Smooth muscle cell (in vitro differentiated cells): Measurements from ENCODE around the gene CELF4. TPM values are rescaled to one million over a fixed set of nuclear protein-coding genes. Genes with fewer than 3 reads are reported as not detected.

Experiments
- DNase-seq: peaks from one replicate; lab custom pipeline; 2025; ENCODE audit not compliant: unreplicated experiment; lab: John Stamatoyannopoulos, UW
- H2AFZ ChIP-seq: fragments of 200-600 bp; sonication (generic); 2 replicates; pipeline ENCODE4 v1.6.0; 2016; ENCODE audit warnings: antibody characterized with exemption, low read depth, mild to moderate bottlenecking
- H3F3A ChIP-seq: fragments of 200-600 bp; sonication (generic); 2 replicates; pipeline ENCODE4 v1.6.0; 2017; ENCODE audit warnings: antibody characterized with exemption, low read depth
- H3K27ac ChIP-seq: fragments of 200-600 bp; sonication (generic); 2 replicates; pipeline ENCODE4 v1.5.1; 2016; ENCODE audit warnings: low read depth, mild to moderate bottlenecking
- H3K27me3 ChIP-seq: fragments of 200-600 bp; sonication (generic); 2 replicates; pipeline ENCODE4 v1.6.1; 2016; ENCODE audit warnings: low read depth, mild to moderate bottlenecking
- H3K36me3 ChIP-seq: fragments of 200-600 bp; sonication (generic); 2 replicates; pipeline ENCODE4 v1.5.1; 2016; ENCODE audit warnings: low read depth
- H3K4me1 ChIP-seq: fragments of 200-600 bp; sonication (generic); 2 replicates; pipeline ENCODE4 v1.5.1; 2016; ENCODE audit warnings: low read depth
- H3K4me2 ChIP-seq: fragments of 200-600 bp; sonication (generic); 2 replicates; pipeline ENCODE4 v1.6.0; 2016; ENCODE audit warnings: mild to moderate bottlenecking
- H3K4me3 ChIP-seq: fragments of 200-600 bp; sonication (generic); 2 replicates; pipeline ENCODE4 v1.5.1; 2016; ENCODE audit warnings: mild to moderate bottlenecking
- H3K79me2 ChIP-seq: fragments of 200-600 bp; sonication (generic); 2 replicates; pipeline ENCODE4 v1.6.0; 2016; ENCODE audit warnings: low read depth, mild to moderate bottlenecking
- H3K9ac ChIP-seq: fragments of 200-600 bp; sonication (generic); 2 replicates; pipeline ENCODE4 v1.6.0; 2016; ENCODE audit warnings: low read depth
- H3K9me3 ChIP-seq: fragments of 200-600 bp; sonication (generic); replicated peaks from 2 replicates; pipeline ENCODE4 v1.5.1; 2016; ENCODE audit warnings: low read depth
- H4K20me1 ChIP-seq: fragments of 200-600 bp; sonication (generic); 2 replicates; pipeline ENCODE4 v1.6.0; 2016; ENCODE audit warnings: low read depth
- WGBS: methylation state at CpG from one replicate; pipeline ENCODE4 v1.1.7; 2016; ENCODE audit warnings: low lambda C conversion rate; 5-methylcytosine and 5-hydroxymethylcytosine counted together
- polyA plus RNA-seq: library from polyadenylated mRNA; unstranded; fragments of >200 nt; fragmentation: Nextera tagmentation; extraction: Ambion mirVana; gene quantifications from 2 replicates; pipeline ENCODE4 v1.2.1, GENCODE V29; 2016
- total RNA-seq: library from RNA; depleted of rRNA; stranded (reverse); fragments of >200 nt; gene quantifications from 2 replicates; pipeline ENCODE4 v1.2.3, GENCODE V29; 2014
- TF ChIP-seq, protein P1 (sequence below): fragments of 200-600 bp; sonication (generic); IDR thresholded peaks from 2 replicates; pipeline ENCODE4 v1.5.1; 2017; ENCODE audit warnings: borderline replicate concordance, mild to moderate bottlenecking, antibody characterized with exemption; ENCODE audit not compliant: insufficient read depth, poor library complexity, severe bottlenecking

CELF4 gene
- total and polyA plus RNA-seq, 2 experiments from 2014 or later = 0.40 TPM; not detected in 1

DNA sequence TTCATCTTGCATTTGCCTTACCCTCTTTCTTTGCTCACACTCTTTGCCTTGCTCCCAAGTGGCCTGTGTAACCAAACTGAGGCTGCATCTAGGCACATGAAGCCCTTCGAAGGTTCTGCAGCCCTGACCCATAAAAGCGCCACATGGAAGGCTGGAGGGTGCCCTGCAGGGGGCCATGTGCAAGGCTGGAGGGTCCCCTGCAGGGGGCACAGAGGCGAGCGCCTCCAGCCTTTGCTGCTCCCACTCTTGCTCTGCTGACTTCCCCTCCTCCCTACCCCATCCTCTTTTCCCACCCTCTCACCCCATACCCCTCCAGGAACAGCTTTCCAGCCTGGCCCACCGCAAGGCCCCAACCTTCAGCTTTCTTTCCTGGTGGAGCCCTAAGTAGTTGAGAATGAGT is 317.3 kb downstream of the CELF4 start:
- WGBS = 89% methylated on average over 5 of the region's 5 CpGs

DNA sequence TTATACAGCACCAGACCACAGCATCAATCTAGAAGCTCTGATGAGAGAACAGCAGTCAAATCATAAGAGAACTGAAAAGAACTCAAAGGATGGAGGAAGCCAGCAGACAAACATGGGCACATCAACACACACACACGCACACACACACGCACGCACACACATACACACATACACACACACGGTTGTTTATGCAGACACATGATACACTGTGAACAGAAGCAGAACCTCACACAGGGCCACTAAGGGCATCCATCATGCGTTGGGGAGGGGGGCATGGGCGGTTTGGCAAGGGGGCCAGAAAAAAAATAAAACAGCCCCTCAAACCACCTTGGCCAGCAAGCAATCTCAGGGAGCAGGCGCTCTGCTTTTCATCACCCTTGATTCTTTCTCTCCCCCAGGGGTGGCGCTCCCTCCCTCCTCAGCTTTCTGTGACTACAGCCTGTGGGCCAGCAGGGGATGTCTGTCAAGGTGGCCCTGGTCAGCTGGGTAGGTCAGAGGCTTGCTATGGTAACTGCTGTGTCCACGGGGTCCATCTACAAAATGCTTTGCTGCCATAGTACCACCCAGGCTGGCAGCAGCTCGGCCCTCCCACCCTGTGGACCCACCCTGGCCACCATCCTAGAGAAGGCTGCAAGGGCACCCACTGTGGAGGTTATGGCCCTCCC is 318.0 kb downstream of the CELF4 start:
- Histone ChIP-seq H2AFZ (no peak overlapping the region), H3K27me3 (peaks cover 51% of the 10 kb centered on the region), H4K20me1 (no peaks in the 10 kb centered on the region), H3K9ac (no peak overlapping the region), H3F3A (no peaks in the 10 kb centered on the region), H3K79me2 (no peaks in the 10 kb centered on the region), H3K9me3 (no peaks in the 10 kb centered on the region), H3K4me1 (peaks cover 10% of the 10 kb centered on the region), H3K27ac (no peak overlapping the region), H3K4me3 (no peak overlapping the region), H3K36me3 (no peaks in the 10 kb centered on the region), H3K4me2 (no peak overlapping the region)
- WGBS = 96% methylated on average over 10 of the region's 10 CpGs
- TF ChIP-seq, protein P1, sequence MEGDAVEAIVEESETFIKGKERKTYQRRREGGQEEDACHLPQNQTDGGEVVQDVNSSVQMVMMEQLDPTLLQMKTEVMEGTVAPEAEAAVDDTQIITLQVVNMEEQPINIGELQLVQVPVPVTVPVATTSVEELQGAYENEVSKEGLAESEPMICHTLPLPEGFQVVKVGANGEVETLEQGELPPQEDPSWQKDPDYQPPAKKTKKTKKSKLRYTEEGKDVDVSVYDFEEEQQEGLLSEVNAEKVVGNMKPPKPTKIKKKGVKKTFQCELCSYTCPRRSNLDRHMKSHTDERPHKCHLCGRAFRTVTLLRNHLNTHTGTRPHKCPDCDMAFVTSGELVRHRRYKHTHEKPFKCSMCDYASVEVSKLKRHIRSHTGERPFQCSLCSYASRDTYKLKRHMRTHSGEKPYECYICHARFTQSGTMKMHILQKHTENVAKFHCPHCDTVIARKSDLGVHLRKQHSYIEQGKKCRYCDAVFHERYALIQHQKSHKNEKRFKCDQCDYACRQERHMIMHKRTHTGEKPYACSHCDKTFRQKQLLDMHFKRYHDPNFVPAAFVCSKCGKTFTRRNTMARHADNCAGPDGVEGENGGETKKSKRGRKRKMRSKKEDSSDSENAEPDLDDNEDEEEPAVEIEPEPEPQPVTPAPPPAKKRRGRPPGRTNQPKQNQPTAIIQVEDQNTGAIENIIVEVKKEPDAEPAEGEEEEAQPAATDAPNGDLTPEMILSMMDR = no peak
- no peak for DNase-seq

More for the DNA sequence above, 317.3 kb downstream of the CELF4 start:
- no peak overlapping the region for H3K27ac ChIP-seq
- H3K36me3 ChIP-seq = no peaks in the 10 kb centered on the region
- H3K9ac ChIP-seq = no peak overlapping the region
- no peak for DNase-seq
- H3K4me3 ChIP-seq = no peak overlapping the region
- TF ChIP-seq, protein P1 = no peak
- H2AFZ ChIP-seq = no peak overlapping the region
- no peak overlapping the region for H3K4me2 ChIP-seq
- peaks cover 10% of the 10 kb centered on the region for H3K4me1 ChIP-seq
- H3F3A ChIP-seq = no peaks in the 10 kb centered on the region
- H3K79me2 ChIP-seq = no peaks in the 10 kb centered on the region
- H4K20me1 ChIP-seq = no peaks in the 10 kb centered on the region
- H3K9me3 ChIP-seq = no peaks in the 10 kb centered on the region
- peaks cover 51% of the 10 kb centered on the region for H3K27me3 ChIP-seq

DNA sequence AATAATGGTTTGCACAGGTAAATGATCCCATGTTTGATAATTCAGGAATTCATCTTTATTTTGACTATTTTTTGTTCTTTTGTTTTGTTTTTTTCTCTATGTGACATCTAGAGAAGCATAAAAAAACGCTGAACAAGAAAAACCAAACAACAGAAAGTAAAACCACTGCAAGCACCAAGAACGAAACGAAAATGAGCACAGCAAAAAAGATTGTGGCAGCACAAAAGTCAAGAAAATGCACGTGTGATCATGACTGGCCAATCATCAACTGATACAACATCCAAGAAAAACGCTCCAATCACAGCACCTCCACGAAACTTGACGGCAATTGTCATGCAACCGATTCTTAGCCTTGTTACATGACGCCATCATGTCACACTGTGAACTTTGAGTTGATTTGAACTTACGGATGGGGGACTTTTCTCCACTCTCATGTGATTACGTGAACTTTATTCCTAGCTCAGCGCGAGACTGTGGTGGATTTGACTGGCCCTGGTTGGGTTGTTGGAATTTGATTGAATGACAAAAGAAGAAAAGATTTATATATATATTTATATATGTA is 318.7 kb downstream of the CELF4 start:
- DNase-seq = no peak
- no peaks in the 10 kb centered on the region for H3K9me3 ChIP-seq
- peaks cover 10% of the 10 kb centered on the region for H3K4me1 ChIP-seq
- peaks cover 51% of the 10 kb centered on the region for H3K27me3 ChIP-seq
- no peaks in the 10 kb centered on the region for H3F3A ChIP-seq
- H3K27ac ChIP-seq = no peak overlapping the region
- no peak overlapping the region for H3K9ac ChIP-seq
- WGBS = 92% methylated on average over 13 of the region's 13 CpGs
- no peaks in the 10 kb centered on the region for H4K20me1 ChIP-seq
- H3K36me3 ChIP-seq = no peaks in the 10 kb centered on the region
- H3K79me2 ChIP-seq = no peaks in the 10 kb centered on the region
- no peak overlapping the region for H3K4me3 ChIP-seq
- no peak overlapping the region for H3K4me2 ChIP-seq
- TF ChIP-seq, protein P1 = no peak
- H2AFZ ChIP-seq = no peak overlapping the region

DNA sequence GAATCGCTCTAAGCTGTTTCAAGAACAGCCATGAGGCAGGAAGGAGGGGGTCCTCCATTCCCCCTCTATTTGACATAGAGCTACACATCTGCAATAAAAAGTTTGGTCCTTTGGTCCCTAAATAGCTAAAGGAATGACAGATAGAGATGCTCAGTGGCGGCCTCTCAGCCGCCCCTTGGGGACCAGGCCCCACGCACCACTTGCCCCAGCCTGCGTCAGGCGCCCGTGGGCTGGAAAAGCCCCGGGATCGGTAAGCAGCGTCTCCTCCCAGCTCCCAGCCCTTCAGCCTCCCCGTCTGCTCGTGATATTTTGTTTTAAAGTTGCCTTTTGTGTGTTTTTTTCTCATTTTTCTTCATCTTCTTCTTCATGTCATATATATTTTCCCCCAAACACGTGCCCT is 321.0 kb downstream of the CELF4 start:
- Histone ChIP-seq H3F3A (no peaks in the 10 kb centered on the region), H3K36me3 (no peaks in the 10 kb centered on the region), H3K4me1 (peaks cover 10% of the 10 kb centered on the region), H3K4me3 (no peak overlapping the region), H3K27me3 (peaks cover 45% of the 10 kb centered on the region), H3K79me2 (no peaks in the 10 kb centered on the region), H3K4me2 (no peak overlapping the region), H3K27ac (no peak overlapping the region), H3K9ac (no peak overlapping the region), H2AFZ (no peak overlapping the region), H3K9me3 (no peaks in the 10 kb centered on the region), H4K20me1 (no peaks in the 10 kb centered on the region)
- DNase-seq = no peak
- TF ChIP-seq, protein P1 = no peak
- WGBS = 91% methylated on average over 13 of the region's 13 CpGs
